Erythroblast (primary cell): ENCODE data around the gene RHOBTB3.

ENCODE experiments used
- GATA1 ChIP-seq: IDR thresholded peaks from 2 replicates; pipeline ENCODE4 v1.6.1; 2011; ENCODE audit warnings: low read depth, mild to moderate bottlenecking, control low read depth, low read length, moderate library complexity
- POLR2A ChIP-seq: IDR thresholded peaks from 2 replicates; pipeline ENCODE4 v1.6.1; 2011; ENCODE audit warnings: mild to moderate bottlenecking, low read length

DNA sequence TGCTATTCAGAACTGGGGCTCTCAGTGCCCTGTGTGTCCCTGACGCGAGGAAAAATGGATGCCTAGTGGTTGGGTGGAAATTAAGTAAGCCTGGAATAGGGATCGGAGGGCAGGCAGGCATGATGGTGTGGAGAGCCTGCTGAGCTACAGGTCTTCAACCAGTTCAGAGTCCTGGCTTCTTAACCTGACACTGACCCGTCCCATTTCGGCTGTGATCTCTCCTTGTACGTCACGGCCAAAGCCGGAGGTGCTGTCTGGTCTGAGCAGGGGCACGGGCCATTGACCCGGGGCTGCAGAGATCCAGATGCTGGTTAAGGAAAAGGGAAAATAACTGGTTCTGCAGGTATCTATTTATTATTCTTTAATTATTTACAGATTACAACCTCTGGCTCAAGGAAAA lies 27.9 kb downstream of the RHOBTB3 start:
- TF ChIP-seq POLR2A: no peak
- no peak for TF ChIP-seq GATA1
